Measurements from ENCODE around the gene HOXB4. TPM values are rescaled to one million over a fixed set of nuclear protein-coding genes. Genes with fewer than 3 reads are reported as not detected.
A peak's percentile ranks its signal among the peaks of the same experiment; 100 is the strongest.

HOXB4 gene
- total RNA-seq, 4 donors from 2014 or later = 1.8 to 6.6 (median 5.1) TPM

DNA sequence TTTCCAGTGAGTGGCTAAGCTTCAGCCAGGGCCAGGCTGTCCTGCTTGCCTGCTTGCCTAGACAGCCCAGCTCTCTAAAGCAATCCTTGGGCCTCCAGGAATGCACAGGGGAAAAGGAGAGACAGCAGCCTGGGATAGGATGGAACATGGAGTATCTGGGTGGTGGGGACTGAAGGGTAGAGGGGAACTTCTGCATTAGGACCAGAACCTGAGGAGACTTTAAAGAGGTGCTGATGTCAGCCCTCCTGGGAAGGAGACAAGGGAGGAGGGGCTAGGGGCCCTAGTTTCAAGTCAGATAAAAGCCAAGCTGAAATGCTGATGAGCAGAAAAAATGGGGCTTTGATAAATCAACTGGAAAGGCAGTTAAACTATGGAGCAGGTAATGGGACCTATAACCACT lies 30.9 kb upstream of the HOXB4 start:
- peaks cover 0 to 31% (median 16%) of the 10 kb centered on the region in 4 donors for H3K4me1 ChIP-seq
- no peak for DNase-seq
- H3K9me3 ChIP-seq = no peaks in the 10 kb centered on the region
- peak overlapping the region in 2 of 4 donors; percentile 65 to 71 for H3K4me3 ChIP-seq
- H3K36me3 ChIP-seq = peaks cover 0 to 4% (median 0%) of the 10 kb centered on the region in 3 donors
- H3K27ac ChIP-seq = peak overlapping the region in 2 of 4 donors; percentile 89 to 92
- no peaks in the 10 kb centered on the region for H3K27me3 ChIP-seq
- no peak for TF ChIP-seq CTCF (IDR thresholded peaks at IDR 0.05)

GRCh38 chr17:48608494-48608834 lies 30.3 kb upstream of the HOXB4 start:
- H3K4me1 ChIP-seq = peaks cover 0 to 27% (median 16%) of the 10 kb centered on the region in 4 donors
- H3K4me3 ChIP-seq = no peak overlapping the region
- DNase-seq = no peak
- TF ChIP-seq CTCF (IDR thresholded peaks at IDR 0.05) (no peak), POLR2A (IDR thresholded peaks at IDR 0.05) (no peak)
- H3K27ac ChIP-seq = no peak overlapping the region
- peaks cover 0 to 4% (median 0%) of the 10 kb centered on the region in 3 donors for H3K36me3 ChIP-seq
- H3K9me3 ChIP-seq = no peaks in the 10 kb centered on the region
- H3K27me3 ChIP-seq = no peaks in the 10 kb centered on the region

DNA sequence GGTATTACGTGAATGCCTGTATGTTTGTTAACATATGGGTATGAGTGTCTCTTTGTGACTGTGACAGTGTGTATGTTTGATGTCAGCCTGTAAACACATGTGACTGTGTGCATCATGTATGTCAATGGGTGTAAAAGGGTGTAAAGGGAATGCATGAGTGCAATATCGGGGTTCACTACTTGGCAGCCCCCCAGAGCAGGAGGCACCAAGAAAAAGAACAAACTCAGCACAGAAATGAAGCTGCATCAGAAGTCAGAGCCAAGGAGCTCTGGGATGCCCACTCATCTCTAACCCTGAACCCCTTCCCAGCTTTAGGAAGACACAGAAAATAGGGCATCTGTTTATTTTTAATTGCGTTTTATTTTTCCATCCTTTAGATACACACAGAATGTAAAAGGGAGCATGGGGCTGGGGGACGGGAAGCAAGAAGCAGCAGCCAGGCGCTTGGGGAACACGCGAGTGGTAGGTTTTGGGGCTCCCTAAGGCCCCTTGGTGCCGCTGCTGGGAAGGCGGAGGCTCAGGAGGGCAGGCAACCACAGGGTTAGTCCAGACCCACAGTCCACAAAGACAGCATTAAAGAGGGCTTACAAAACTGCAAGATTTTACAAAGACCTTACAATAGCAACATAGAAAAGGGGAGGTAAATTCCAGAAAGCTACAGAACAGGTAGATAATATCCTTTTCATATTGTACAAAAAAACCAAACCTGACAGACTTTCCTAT lies 28.9 kb upstream of the HOXB4 start:
- Histone ChIP-seq H3K4me3 (no peak overlapping the region), H3K27ac (peak overlapping the region in 1 of 4 donors; percentile 92), H3K36me3 (peaks cover 0 to 4% (median 0%) of the 10 kb centered on the region in 3 donors), H3K27me3 (no peaks in the 10 kb centered on the region), H3K9me3 (no peaks in the 10 kb centered on the region), H3K4me1 (peaks cover 0 to 29% (median 14%) of the 10 kb centered on the region in 4 donors)
- DNase-seq = no peak
- no peak for TF ChIP-seq POLR2A (IDR thresholded peaks at IDR 0.05)
- TF ChIP-seq CTCF (IDR thresholded peaks at IDR 0.05) = no peak

- Histone ChIP-seq H3K27me3 (no peaks in the 10 kb centered on the region), H3K27ac (peak overlapping the region in 2 of 4 donors; percentile 89 to 92)
Observed at GRCh38 chr17:48605991-48606891, 28.1 kb upstream of the HOXB4 start.

More at GRCh38 chr17:48605991-48606891, 28.1 kb upstream of the HOXB4 start:
- Histone ChIP-seq H3K4me1 (peaks cover 0 to 31% (median 9%) of the 10 kb centered on the region in 4 donors), H3K9me3 (no peaks in the 10 kb centered on the region), H3K36me3 (peaks cover 0 to 4% (median 0%) of the 10 kb centered on the region in 3 donors), H3K4me3 (no peak overlapping the region)
- TF ChIP-seq CTCF (IDR thresholded peaks at IDR 0.05) (no peak), POLR2A (IDR thresholded peaks at IDR 0.05) (no peak)
- DNase-seq = no peak

Measured in Peyer's patch (tissue), 4 donors.